ENCODE results near the gene TWIST2. TPM values are rescaled to one million over a fixed set of nuclear protein-coding genes. Genes with fewer than 3 reads are reported as not detected.

The TWIST2 gene
- polyA plus RNA-seq, 2 donors = 1.8 to 5.2 TPM

DNA sequence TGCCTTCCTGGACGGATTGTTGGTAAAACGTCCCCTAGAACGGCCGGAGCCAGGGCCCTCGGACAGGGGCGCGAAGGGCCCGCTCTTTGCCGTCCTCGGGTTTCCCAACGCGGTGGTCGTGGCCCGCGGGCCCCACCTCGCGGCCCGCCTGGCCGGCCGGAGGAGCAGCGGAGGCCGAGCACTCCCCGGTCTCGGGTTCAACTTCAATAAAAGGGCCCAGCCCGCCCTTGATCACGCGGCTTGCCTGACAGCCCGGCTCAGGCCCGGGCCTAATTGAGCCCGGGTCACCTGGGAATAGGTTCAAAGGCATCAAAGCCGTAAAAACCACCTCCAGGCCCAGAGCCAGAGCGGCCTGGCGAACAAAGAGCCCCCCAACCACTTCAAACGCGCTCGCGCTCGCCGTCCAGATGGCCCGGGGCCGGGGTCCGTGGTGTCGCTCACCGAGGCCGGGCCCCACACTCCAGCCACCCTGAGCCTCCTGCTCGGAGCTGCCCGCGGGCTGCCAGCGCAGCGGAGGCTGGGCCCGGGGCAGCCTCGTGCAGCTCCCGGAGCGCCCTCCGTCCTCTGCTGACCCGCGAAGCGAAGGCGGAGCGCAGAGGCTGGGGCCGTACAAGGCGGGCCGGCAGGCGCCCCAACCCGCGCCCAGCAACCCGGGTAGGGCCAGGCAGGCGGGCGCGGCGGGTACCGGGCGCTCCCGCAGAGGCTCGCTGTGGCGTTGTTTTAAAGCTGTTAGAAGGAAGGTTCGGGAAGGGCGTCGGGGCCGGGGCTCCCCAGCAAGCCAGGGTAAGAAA, 1.1 kb upstream of the TWIST2 start:
- H3K36me3 ChIP-seq (ENCODE audit: control insufficient read depth in 2 of 2, insufficient read depth in 2 of 2, low read length in 1 of 2) = no peaks in the 10 kb centered on the region
- peak overlapping the region; percentile 56 to 57 for H3K27ac ChIP-seq (ENCODE audit: low read depth in 2 of 2, low read length in 1 of 2)
- H3K4me3 ChIP-seq (ENCODE audit: low read depth in 1 of 2, low read length in 2 of 2) = peak overlapping the region; percentile 37 to 46
- WGBS, 2 donors = 13 to 16% methylated on average over 76 to 80 of the region's 80 CpGs
- H3K4me1 ChIP-seq (ENCODE audit: control insufficient read depth in 2 of 2, insufficient read depth in 2 of 2, low read length in 1 of 2) = peaks cover 0 to 8% of the 10 kb centered on the region in 2 donors
- H3K27me3 ChIP-seq (ENCODE audit: control insufficient read depth in 1 of 2, insufficient read depth in 2 of 2, low read length in 2 of 2) = peaks cover 0 to 20% of the 10 kb centered on the region in 2 donors
- H3K9me3 ChIP-seq (ENCODE audit: control insufficient read depth in 2 of 2, insufficient read depth in 1 of 2, low read depth in 1 of 2, low read length in 1 of 2) = peaks cover 0 to 4% of the 10 kb centered on the region in 2 donors

- H3K4me1 ChIP-seq (ENCODE audit: control insufficient read depth in 2 of 2, insufficient read depth in 2 of 2, low read length in 1 of 2) = peaks cover 0 to 8% of the 10 kb centered on the region in 2 donors
- peaks cover 0 to 20% of the 10 kb centered on the region in 2 donors for H3K27me3 ChIP-seq (ENCODE audit: control insufficient read depth in 1 of 2, insufficient read depth in 2 of 2, low read length in 2 of 2)
- 4 to 5% methylated on average over 27 to 30 of the region's 30 CpGs for WGBS, 2 donors
- peak overlapping the region; percentile 56 to 57 for H3K27ac ChIP-seq (ENCODE audit: low read depth in 2 of 2, low read length in 1 of 2)
- no peaks in the 10 kb centered on the region for H3K36me3 ChIP-seq (ENCODE audit: control insufficient read depth in 2 of 2, insufficient read depth in 2 of 2, low read length in 1 of 2)
- H3K9me3 ChIP-seq (ENCODE audit: control insufficient read depth in 2 of 2, insufficient read depth in 1 of 2, low read depth in 1 of 2, low read length in 1 of 2) = peaks cover 0 to 4% of the 10 kb centered on the region in 2 donors
- H3K4me3 ChIP-seq (ENCODE audit: low read depth in 1 of 2, low read length in 2 of 2) = peak overlapping the region; percentile 37 to 46
These were observed 475 bp upstream of the TWIST2 start for GRCh38 chr2:238847419-238847801.

DNA sequence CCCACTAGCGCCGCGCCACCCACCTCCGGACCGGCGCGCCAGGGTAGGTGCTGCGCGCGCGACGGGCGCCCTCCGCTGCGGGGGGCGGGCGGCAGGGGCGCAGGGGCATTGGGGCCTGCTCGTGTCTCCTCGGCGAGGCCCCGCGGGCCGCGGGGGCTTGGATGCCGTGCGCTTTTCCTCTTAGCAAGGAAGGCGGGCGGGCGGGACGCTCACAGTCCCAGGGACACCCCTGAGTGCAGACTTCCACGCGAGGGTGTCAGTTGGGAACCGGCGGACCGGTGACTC, 748 bp downstream of the TWIST2 start:
- Histone ChIP-seq H3K27ac (ENCODE audit: low read depth in 2 of 2, low read length in 1 of 2) (peak overlapping the region; percentile 16 to 73), H3K9me3 (ENCODE audit: control insufficient read depth in 2 of 2, insufficient read depth in 1 of 2, low read depth in 1 of 2, low read length in 1 of 2) (peaks cover 0 to 4% of the 10 kb centered on the region in 2 donors), H3K36me3 (ENCODE audit: control insufficient read depth in 2 of 2, insufficient read depth in 2 of 2, low read length in 1 of 2) (no peaks in the 10 kb centered on the region), H3K4me1 (ENCODE audit: control insufficient read depth in 2 of 2, insufficient read depth in 2 of 2, low read length in 1 of 2) (peaks cover 0 to 8% of the 10 kb centered on the region in 2 donors), H3K4me3 (ENCODE audit: low read depth in 1 of 2, low read length in 2 of 2) (peak overlapping the region; percentile 37 to 46), H3K27me3 (ENCODE audit: control insufficient read depth in 1 of 2, insufficient read depth in 2 of 2, low read length in 2 of 2) (peaks cover 0 to 20% of the 10 kb centered on the region in 2 donors)
- 7 to 8% methylated on average over 24 to 36 of the region's 36 CpGs for WGBS, 2 donors

DNA sequence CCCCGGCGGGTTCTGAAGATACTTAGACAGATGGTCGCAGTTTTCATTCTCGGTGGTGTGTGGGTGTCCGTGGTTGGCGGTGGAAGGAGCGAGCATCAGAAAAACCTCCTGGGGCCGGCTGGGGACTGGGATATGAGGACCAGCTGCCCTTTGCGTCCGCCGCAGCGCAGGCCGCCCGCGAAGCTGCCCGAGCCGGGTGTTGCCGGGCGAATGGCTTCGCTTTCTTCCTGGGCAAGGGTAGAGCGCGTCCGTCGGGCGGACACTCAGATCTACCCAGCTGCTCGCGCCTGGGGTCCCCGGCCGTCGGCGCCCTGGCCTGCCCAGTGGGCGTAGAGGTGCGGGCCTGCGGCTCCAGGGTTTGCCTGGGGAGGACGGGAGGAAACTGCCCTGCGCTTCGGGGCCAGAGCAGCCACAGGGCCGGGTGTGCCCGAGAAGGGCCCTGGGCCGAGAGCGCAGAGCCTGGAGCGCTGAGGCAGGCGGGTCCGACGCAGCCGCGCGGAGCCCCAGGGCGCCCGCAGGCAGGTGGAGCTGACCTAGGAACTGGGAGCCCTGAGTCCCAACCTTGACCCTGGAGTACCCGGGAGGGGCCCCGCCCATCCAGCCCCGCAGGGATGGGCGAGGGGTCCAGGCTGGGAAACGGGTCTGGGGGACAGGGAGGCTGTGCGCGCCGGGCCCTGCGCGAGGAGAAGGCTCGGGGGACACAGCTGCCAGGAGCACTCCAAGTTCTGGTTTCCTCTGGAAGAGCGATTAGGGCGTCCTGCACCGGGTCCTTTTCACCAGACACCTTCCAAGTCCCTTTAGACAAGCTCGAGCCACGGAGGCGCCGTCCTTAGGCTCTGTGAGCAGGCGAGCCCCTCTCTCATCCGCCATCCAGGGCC, 1.3 kb downstream of the TWIST2 start:
- H3K27me3 ChIP-seq (ENCODE audit: control insufficient read depth in 1 of 2, insufficient read depth in 2 of 2, low read length in 2 of 2) = peaks cover 0 to 20% of the 10 kb centered on the region in 2 donors
- peaks cover 0 to 8% of the 10 kb centered on the region in 2 donors for H3K4me1 ChIP-seq (ENCODE audit: control insufficient read depth in 2 of 2, insufficient read depth in 2 of 2, low read length in 1 of 2)
- H3K27ac ChIP-seq (ENCODE audit: low read depth in 2 of 2, low read length in 1 of 2) = peak overlapping the region; percentile 2 to 73
- H3K36me3 ChIP-seq (ENCODE audit: control insufficient read depth in 2 of 2, insufficient read depth in 2 of 2, low read length in 1 of 2) = no peaks in the 10 kb centered on the region
- peak overlapping the region; percentile 37 to 46 for H3K4me3 ChIP-seq (ENCODE audit: low read depth in 1 of 2, low read length in 2 of 2)
- 8 to 9% methylated on average over 59 to 70 of the region's 70 CpGs for WGBS, 2 donors
- peaks cover 0 to 4% of the 10 kb centered on the region in 2 donors for H3K9me3 ChIP-seq (ENCODE audit: control insufficient read depth in 2 of 2, insufficient read depth in 1 of 2, low read depth in 1 of 2, low read length in 1 of 2)

DNA sequence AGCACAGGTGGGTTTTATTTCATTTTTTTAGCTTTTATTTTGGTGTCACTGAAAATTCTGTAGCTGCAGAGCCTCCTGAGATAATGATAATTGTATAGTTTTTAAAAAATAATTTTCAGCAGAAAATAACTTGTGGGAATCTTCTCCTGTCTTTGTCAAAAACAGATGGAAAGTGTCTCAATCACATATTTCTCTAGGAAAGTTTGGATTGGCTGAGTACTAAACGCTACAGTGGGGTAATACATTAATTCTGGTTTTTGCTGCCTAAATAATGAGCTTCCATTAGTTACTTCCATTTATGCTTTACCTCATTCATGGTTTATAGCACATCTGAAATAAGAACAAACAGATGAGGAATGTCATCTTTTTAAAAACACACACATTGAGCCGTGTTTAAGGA, 2.2 kb downstream of the TWIST2 start:
- H3K27ac ChIP-seq (ENCODE audit: low read depth in 2 of 2, low read length in 1 of 2) = no peak overlapping the region
- WGBS, 2 donors = 63 to 70% methylated on average over 2 of the region's 2 CpGs
- peaks cover 0 to 4% of the 10 kb centered on the region in 2 donors for H3K9me3 ChIP-seq (ENCODE audit: control insufficient read depth in 2 of 2, insufficient read depth in 1 of 2, low read depth in 1 of 2, low read length in 1 of 2)
- H3K36me3 ChIP-seq (ENCODE audit: control insufficient read depth in 2 of 2, insufficient read depth in 2 of 2, low read length in 1 of 2) = no peaks in the 10 kb centered on the region
- H3K27me3 ChIP-seq (ENCODE audit: control insufficient read depth in 1 of 2, insufficient read depth in 2 of 2, low read length in 2 of 2) = peaks cover 0 to 20% of the 10 kb centered on the region in 2 donors
- H3K4me3 ChIP-seq (ENCODE audit: low read depth in 1 of 2, low read length in 2 of 2) = peak overlapping the region in 1 of 2 donors; percentile 37
- peaks cover 0 to 8% of the 10 kb centered on the region in 2 donors for H3K4me1 ChIP-seq (ENCODE audit: control insufficient read depth in 2 of 2, insufficient read depth in 2 of 2, low read length in 1 of 2)

GRCh38 chr2:238851026-238851425, 3.1 kb downstream of the TWIST2 start:
- H3K36me3 ChIP-seq (ENCODE audit: control insufficient read depth in 2 of 2, insufficient read depth in 2 of 2, low read length in 1 of 2) = no peaks in the 10 kb centered on the region
- peaks cover 0 to 20% of the 10 kb centered on the region in 2 donors for H3K27me3 ChIP-seq (ENCODE audit: control insufficient read depth in 1 of 2, insufficient read depth in 2 of 2, low read length in 2 of 2)
- no peak overlapping the region for H3K4me3 ChIP-seq (ENCODE audit: low read depth in 1 of 2, low read length in 2 of 2)
- 68 to 77% methylated on average over 5 of the region's 5 CpGs for WGBS, 2 donors
- peaks cover 0 to 4% of the 10 kb centered on the region in 2 donors for H3K9me3 ChIP-seq (ENCODE audit: control insufficient read depth in 2 of 2, insufficient read depth in 1 of 2, low read depth in 1 of 2, low read length in 1 of 2)
- H3K27ac ChIP-seq (ENCODE audit: low read depth in 2 of 2, low read length in 1 of 2) = no peak overlapping the region
- peaks cover 0 to 8% of the 10 kb centered on the region in 2 donors for H3K4me1 ChIP-seq (ENCODE audit: control insufficient read depth in 2 of 2, insufficient read depth in 2 of 2, low read length in 1 of 2)

- H3K36me3 ChIP-seq (ENCODE audit: control insufficient read depth in 2 of 2, insufficient read depth in 2 of 2, low read length in 1 of 2) = no peaks in the 10 kb centered on the region
- H3K27ac ChIP-seq (ENCODE audit: low read depth in 2 of 2, low read length in 1 of 2) = no peak overlapping the region
- H3K27me3 ChIP-seq (ENCODE audit: control insufficient read depth in 1 of 2, insufficient read depth in 2 of 2, low read length in 2 of 2) = peaks cover 0 to 18% of the 10 kb centered on the region in 2 donors
- H3K9me3 ChIP-seq (ENCODE audit: control insufficient read depth in 2 of 2, insufficient read depth in 1 of 2, low read depth in 1 of 2, low read length in 1 of 2) = peaks cover 0 to 4% of the 10 kb centered on the region in 2 donors
- H3K4me3 ChIP-seq (ENCODE audit: low read depth in 1 of 2, low read length in 2 of 2) = no peak overlapping the region
- 67 to 73% methylated on average over 3 of the region's 3 CpGs for WGBS, 2 donors
- peaks cover 0 to 8% of the 10 kb centered on the region in 2 donors for H3K4me1 ChIP-seq (ENCODE audit: control insufficient read depth in 2 of 2, insufficient read depth in 2 of 2, low read length in 1 of 2)
These were observed 3.9 kb downstream of the TWIST2 start for GRCh38 chr2:238851761-238852160.

GRCh38 chr2:238852206-238852869, 4.5 kb downstream of the TWIST2 start:
- Histone ChIP-seq H3K9me3 (ENCODE audit: control insufficient read depth in 2 of 2, insufficient read depth in 1 of 2, low read depth in 1 of 2, low read length in 1 of 2) (peaks cover 0 to 4% of the 10 kb centered on the region in 2 donors), H3K36me3 (ENCODE audit: control insufficient read depth in 2 of 2, insufficient read depth in 2 of 2, low read length in 1 of 2) (no peaks in the 10 kb centered on the region), H3K27me3 (ENCODE audit: control insufficient read depth in 1 of 2, insufficient read depth in 2 of 2, low read length in 2 of 2) (peaks cover 0 to 16% of the 10 kb centered on the region in 2 donors), H3K4me3 (ENCODE audit: low read depth in 1 of 2, low read length in 2 of 2) (no peak overlapping the region), H3K27ac (ENCODE audit: low read depth in 2 of 2, low read length in 1 of 2) (no peak overlapping the region), H3K4me1 (ENCODE audit: control insufficient read depth in 2 of 2, insufficient read depth in 2 of 2, low read length in 1 of 2) (peaks cover 0 to 2% of the 10 kb centered on the region in 2 donors)
- WGBS, 2 donors = 56 to 57% methylated on average over 9 of the region's 9 CpGs

- WGBS, 2 donors = 78 to 92% methylated on average over 1 of the region's 1 CpG
- peaks cover 0 to 2% of the 10 kb centered on the region in 2 donors for H3K9me3 ChIP-seq (ENCODE audit: control insufficient read depth in 2 of 2, insufficient read depth in 1 of 2, low read depth in 1 of 2, low read length in 1 of 2)
- H3K27ac ChIP-seq (ENCODE audit: low read depth in 2 of 2, low read length in 1 of 2) = no peak overlapping the region
- no peaks in the 10 kb centered on the region for H3K4me1 ChIP-seq (ENCODE audit: control insufficient read depth in 2 of 2, insufficient read depth in 2 of 2, low read length in 1 of 2)
- H3K27me3 ChIP-seq (ENCODE audit: control insufficient read depth in 1 of 2, insufficient read depth in 2 of 2, low read length in 2 of 2) = peaks cover 0 to 13% of the 10 kb centered on the region in 2 donors
- no peaks in the 10 kb centered on the region for H3K36me3 ChIP-seq (ENCODE audit: control insufficient read depth in 2 of 2, insufficient read depth in 2 of 2, low read length in 1 of 2)
- no peak overlapping the region for H3K4me3 ChIP-seq (ENCODE audit: low read depth in 1 of 2, low read length in 2 of 2)
These were observed 5.3 kb downstream of the TWIST2 start for GRCh38 chr2:238853218-238853617.

Data from esophagus (tissue), 2 donors.